Measurements from ENCODE around the gene SEZ6L. TPM values are rescaled to one million over a fixed set of nuclear protein-coding genes. Genes with fewer than 3 reads are reported as not detected.

Gene SEZ6L
- total RNA-seq, 4 donors from 2014 or later = 0.09 to 0.16 TPM; not detected in 2

GRCh38 chr22:26382782-26383181 is 213.5 kb downstream of the SEZ6L start:
- DNase-seq (ENCODE audit: low spot score) (no peak), ATAC-seq (ENCODE audit: low FRiP score) (no peak)
- no peak for TF ChIP-seq CTCF (IDR thresholded peaks at IDR 0.05)

- TF ChIP-seq CTCF (IDR thresholded peaks at IDR 0.05) = no peak
- no peak for DNase-seq (ENCODE audit: low spot score)
- ATAC-seq (ENCODE audit: low FRiP score) = no peak
Observed at GRCh38 chr22:26383968-26384556, 214.8 kb downstream of the SEZ6L start.

- DNase-seq (ENCODE audit: low spot score) = no peak
- no peak for TF ChIP-seq CTCF (IDR thresholded peaks at IDR 0.05)
- no peak for ATAC-seq (ENCODE audit: low FRiP score)
Observed at GRCh38 chr22:26385164-26385563, 215.9 kb downstream of the SEZ6L start.

GRCh38 chr22:26389125-26389524 is 219.9 kb downstream of the SEZ6L start:
- TF ChIP-seq CTCF (IDR thresholded peaks at IDR 0.05) = no peak
- DNase-seq (ENCODE audit: low spot score) = no peak
- no peak for ATAC-seq (ENCODE audit: low FRiP score)

GRCh38 chr22:26391091-26391490 is 221.8 kb downstream of the SEZ6L start:
- ATAC-seq (ENCODE audit: low FRiP score) (no peak), DNase-seq (ENCODE audit: low spot score) (no peak)
- TF ChIP-seq CTCF (IDR thresholded peaks at IDR 0.05) = no peak

- ATAC-seq (ENCODE audit: low FRiP score) (no peak), DNase-seq (ENCODE audit: low spot score) (no peak)
- no peak for TF ChIP-seq CTCF (IDR thresholded peaks at IDR 0.05)
Observed at GRCh38 chr22:26391623-26392022, 222.4 kb downstream of the SEZ6L start.

- DNase-seq (ENCODE audit: low spot score) = no peak
- TF ChIP-seq CTCF (IDR thresholded peaks at IDR 0.05) = no peak
- no peak for ATAC-seq (ENCODE audit: low FRiP score)
Observed at GRCh38 chr22:26393929-26394328, 224.7 kb downstream of the SEZ6L start.

All from omental fat pad (tissue), 4 donors.